HG02884 (cell line): Measurements from ENCODE around the gene AVPR1A.

ENCODE experiments used
- ATAC-seq: cut with Tn5 transposase; IDR thresholded peaks from one replicate; pipeline ENCODE4 v1.9.1; 2021; ENCODE audit warnings: mild to moderate bottlenecking, moderate library complexity; ENCODE audit not compliant: unreplicated experiment

The AVPR1A gene

DNA sequence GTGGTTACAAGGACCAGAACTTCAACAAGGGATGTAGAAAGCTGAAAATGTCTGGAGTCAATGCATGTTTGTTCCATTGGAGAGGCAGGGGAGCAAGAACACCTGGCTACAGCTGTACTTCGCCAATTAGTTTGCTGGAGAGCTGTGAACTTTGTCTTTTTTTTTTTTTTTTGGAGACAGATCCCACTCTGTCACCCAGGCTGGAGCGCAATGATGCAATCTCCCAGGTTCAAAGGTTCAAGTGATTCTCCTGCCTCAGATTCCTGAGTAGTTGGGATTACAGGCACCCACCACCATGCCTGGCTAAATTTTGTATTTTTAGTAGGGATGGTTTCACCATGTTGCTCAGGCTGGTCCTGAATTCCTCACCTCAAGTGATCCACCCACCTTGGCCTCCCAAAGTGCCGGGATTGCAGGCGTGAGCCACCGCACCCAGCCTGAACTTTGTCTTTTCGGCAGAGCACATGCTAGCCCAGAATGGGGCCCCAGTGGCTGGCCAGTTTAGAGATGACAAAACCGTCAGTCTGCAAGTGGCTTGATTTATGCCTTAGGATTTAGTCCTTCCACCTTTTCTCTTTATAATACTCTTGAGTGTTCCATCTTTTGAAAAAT, 55.5 kb downstream of the AVPR1A start:
- ATAC-seq = no peak

GRCh38 chr12:63093711-63094110, 57.3 kb downstream of the AVPR1A start:
- no peak for ATAC-seq

DNA sequence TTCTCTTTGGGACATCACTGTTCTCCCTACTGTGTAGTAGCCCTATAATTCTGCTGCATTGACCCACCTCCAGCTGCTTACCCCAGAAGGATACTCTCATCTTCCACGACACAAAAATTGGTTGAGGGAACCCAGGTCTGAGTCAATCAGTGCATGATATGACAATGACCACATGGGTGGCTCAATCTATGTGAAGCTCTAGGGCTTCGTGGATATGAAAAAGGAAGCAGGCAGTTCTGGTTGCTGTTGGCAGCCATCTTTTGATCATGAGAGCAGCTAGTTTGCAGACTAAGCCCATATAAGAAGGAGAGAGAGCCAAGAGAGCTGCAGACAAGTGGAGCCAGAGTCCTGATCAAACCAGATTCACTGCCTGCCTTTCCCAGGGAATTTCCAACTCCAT, 57.9 kb downstream of the AVPR1A start:
- ATAC-seq = no peak
